Measurements from ENCODE around the gene SIRT3.

DNA sequence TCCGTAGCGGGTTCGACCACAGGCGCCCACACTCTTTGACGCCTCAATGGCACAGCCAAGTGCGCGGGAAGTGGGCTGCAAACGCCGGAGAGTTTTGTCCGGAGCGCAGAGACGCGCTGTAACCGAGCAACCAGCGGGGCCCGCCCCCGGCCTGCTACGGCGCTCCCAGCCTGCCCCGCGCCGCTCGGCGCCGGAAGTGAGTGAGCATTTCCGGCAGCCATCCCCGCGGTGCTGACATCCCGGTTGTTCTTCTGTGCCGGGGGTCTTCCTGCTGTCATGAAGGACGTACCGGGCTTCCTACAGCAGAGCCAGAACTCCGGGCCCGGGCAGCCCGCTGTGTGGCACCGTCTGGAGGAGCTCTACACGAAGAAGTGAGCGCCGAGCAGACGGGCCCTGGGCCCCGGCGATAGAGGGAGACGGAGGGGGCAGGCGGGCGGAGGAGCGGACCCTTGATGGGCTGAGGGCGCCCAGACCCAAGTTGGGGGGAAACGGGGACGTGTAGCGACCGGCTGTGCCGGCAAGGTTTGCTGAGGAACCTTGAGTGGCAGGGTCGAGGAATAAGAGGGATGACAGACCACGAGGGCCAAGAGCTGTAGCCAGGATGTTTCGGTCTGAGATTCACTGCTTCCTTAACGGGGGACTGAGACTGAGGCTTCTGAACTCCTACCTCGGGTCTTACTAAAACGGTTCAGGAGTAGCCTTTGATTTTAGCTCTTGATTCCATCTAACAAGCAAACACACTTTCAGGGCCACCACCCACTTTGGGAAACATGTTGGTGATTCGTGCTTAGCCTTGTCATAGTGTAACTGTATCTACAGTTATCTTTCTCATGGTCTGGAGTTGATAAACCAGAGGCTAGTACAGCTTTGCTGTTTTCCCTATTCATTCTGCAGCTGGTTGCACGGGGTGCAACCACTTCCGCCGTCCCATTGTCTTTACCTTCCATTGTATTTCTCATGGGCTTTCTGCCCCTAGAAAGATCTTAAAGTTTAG, 929 bp upstream of the SIRT3 start, which contains the start of gene PSMD13:
- TF ChIP-seq CSRNP3 (CRISPR knock-in tag; IDR thresholded peaks at IDR 0.05) (no peak), OSR1 (CRISPR knock-in tag; IDR thresholded peaks at IDR 0.05) (no peak), TOX (CRISPR knock-in tag; IDR thresholded peaks at IDR 0.05; ENCODE audit: borderline replicate concordance) (no peak), ZFP30 (CRISPR knock-in tag; IDR thresholded peaks at IDR 0.05) (no peak)

Measured in SK-N-SH treated with all-trans-retinoic acid at 6 μM for 48 hours (cell line).